GM23248 (cell line): ENCODE measurements around the gene GOPC. TPM values are rescaled to one million over a fixed set of nuclear protein-coding genes. Genes with fewer than 3 reads are reported as not detected.
A peak's percentile ranks its signal among the peaks of the same experiment; 100 is the strongest.

Experiments used
- DNase-seq: peaks from one replicate; pipeline ENCODE4 v3.0.0-alpha.2; 2015
- H2AFZ ChIP-seq: fragments of 200-600 bp; sonication (generic); 2 replicates; pipeline ENCODE4 v1.6.1; 2016; ENCODE audit warnings: antibody characterized with exemption
- H3F3A ChIP-seq: fragments of 200-600 bp; sonication (generic); 2 replicates; pipeline ENCODE4 v1.6.1; 2016; ENCODE audit warnings: mild to moderate bottlenecking, antibody characterized with exemption, mixed run types; ENCODE audit not compliant: insufficient read depth
- H3K27ac ChIP-seq: fragments of 200-600 bp; sonication (generic); 2 replicates; pipeline ENCODE4 v1.5.1; 2016; ENCODE audit warnings: mild to moderate bottlenecking
- H3K27me3 ChIP-seq: fragments of 200-600 bp; sonication (generic); replicated peaks from 2 replicates; pipeline ENCODE4 v1.6.1; 2016; ENCODE audit warnings: mild to moderate bottlenecking; ENCODE audit not compliant: insufficient read depth
- H3K36me3 ChIP-seq: fragments of 200-600 bp; sonication (generic); 2 replicates; pipeline ENCODE4 v1.6.1; 2016; ENCODE audit warnings: low read depth, mild to moderate bottlenecking
- H3K4me1 ChIP-seq: fragments of 200-600 bp; sonication (generic); 2 replicates; pipeline ENCODE4 v1.6.1; 2016; ENCODE audit warnings: mild to moderate bottlenecking; ENCODE audit not compliant: insufficient read depth
- H3K4me2 ChIP-seq: fragments of 200-600 bp; sonication (generic); one replicate; pipeline ENCODE4 v1.6.1; 2016; ENCODE audit warnings: mild to moderate bottlenecking; ENCODE audit not compliant: unreplicated experiment
- H3K4me3 ChIP-seq: fragments of 200-600 bp; sonication (generic); 2 replicates; pipeline ENCODE4 v1.5.1; 2016; ENCODE audit warnings: mild to moderate bottlenecking
- H3K79me2 ChIP-seq: fragments of 200-600 bp; sonication (generic); 2 replicates; pipeline ENCODE4 v1.6.1; 2016; ENCODE audit warnings: mild to moderate bottlenecking; ENCODE audit not compliant: insufficient read depth
- H3K9ac ChIP-seq: fragments of 200-600 bp; sonication (generic); 2 replicates; pipeline ENCODE4 v1.6.1; 2016; ENCODE audit warnings: mild to moderate bottlenecking
- H3K9me2 ChIP-seq: fragments of 200-600 bp; sonication (generic); 2 replicates; pipeline ENCODE4 v1.6.1; 2016; ENCODE audit warnings: mixed run types, mild to moderate bottlenecking, moderate library complexity; ENCODE audit not compliant: insufficient read depth
- H3K9me3 ChIP-seq: fragments of 200-600 bp; sonication (generic); one replicate; pipeline ENCODE4 v1.6.1; 2017; ENCODE audit warnings: low read depth
- H4K20me1 ChIP-seq: fragments of 200-600 bp; sonication (generic); 2 replicates; pipeline ENCODE4 v1.6.0; 2016; ENCODE audit not compliant: insufficient read depth
- EZH2 ChIP-seq: fragments of 200-600 bp; sonication (generic); IDR thresholded peaks from 2 replicates; pipeline ENCODE4 v1.6.1; 2018; ENCODE audit warnings: antibody characterized with exemption, mild to moderate bottlenecking; ENCODE audit not compliant: insufficient read depth, poor library complexity, severe bottlenecking
- EZH2phosphoT487 ChIP-seq: fragments of 200-600 bp; sonication (generic); IDR thresholded peaks from 2 replicates; pipeline ENCODE4 v1.6.1; 2018; ENCODE audit warnings: antibody characterized with exemption, moderate library complexity, mild to moderate bottlenecking, low read depth; ENCODE audit not compliant: insufficient read depth
- WGBS, 2 experiments: methylation state at CpG; one replicate each; pipeline ENCODE4 v1.1.6; 2015 to 2017; ENCODE audit warnings: low lambda C conversion rate in 2 of 2, low coverage in 1 of 2; ENCODE audit errors: missing lambda C conversion rate in 2 of 2; 5-methylcytosine and 5-hydroxymethylcytosine counted together
- in situ Hi-C: fragments of 300-500 bp; cut with MboI; formaldehyde crosslinking; loops from 2 replicates; pipeline ENCODE4 v1.15.0; 2020
- polyA plus RNA-seq: library from polyadenylated mRNA; unstranded; fragments of >200 nt; fragmentation: Nextera tagmentation; extraction: Ambion mirVana; gene quantifications from 2 replicates; pipeline ENCODE4 v1.2.1, GENCODE V29; 2016
- total RNA-seq: library from RNA; depleted of rRNA; stranded (reverse); fragments of >200 nt; shearing (Covaris generic); gene quantifications from 2 replicates; pipeline ENCODE4 v1.2.3, GENCODE V29; 2014

The GOPC gene
- total and polyA plus RNA-seq, 2 experiments from 2014 or later = 44.8 to 71.8 TPM

GRCh38 chr6:117607511-117607910 is 5.2 kb upstream of the GOPC start:
- no peak for TF ChIP-seq EZH2
- no peak for TF ChIP-seq EZH2phosphoT487
- no peak overlapping the region for H3K9ac ChIP-seq
- H4K20me1 ChIP-seq = no peaks in the 10 kb centered on the region
- no peak overlapping the region for H3K4me2 ChIP-seq
- no peak overlapping the region for H3K4me3 ChIP-seq
- H3K27me3 ChIP-seq = no peaks in the 10 kb centered on the region
- no peaks in the 10 kb centered on the region for H3K9me3 ChIP-seq
- H3K9me2 ChIP-seq = no peaks in the 10 kb centered on the region
- no peak overlapping the region for H3K27ac ChIP-seq
- no peaks in the 10 kb centered on the region for H3K79me2 ChIP-seq
- 95 to 100% methylated on average over 3 of the region's 3 CpGs for WGBS, 2 experiments
- H2AFZ ChIP-seq = no peak overlapping the region
- H3K4me1 ChIP-seq = peaks cover 6% of the 10 kb centered on the region
- no peaks in the 10 kb centered on the region for H3K36me3 ChIP-seq
- in situ Hi-C loops = no loop called here
- peaks cover 6% of the 10 kb centered on the region for H3F3A ChIP-seq
- no peak for DNase-seq

GRCh38 chr6:117605169-117605826 is 3.0 kb upstream of the GOPC start:
- in situ Hi-C loops = no loop called here
- no peaks in the 10 kb centered on the region for H3K36me3 ChIP-seq

GRCh38 chr6:117603821-117604220 is 1.5 kb upstream of the GOPC start:
- peaks cover 7% of the 10 kb centered on the region for H3F3A ChIP-seq
- H3K27me3 ChIP-seq = no peaks in the 10 kb centered on the region
- no peaks in the 10 kb centered on the region for H3K9me3 ChIP-seq
- in situ Hi-C loops = no loop called here
- H3K9ac ChIP-seq = no peak overlapping the region
- no peaks in the 10 kb centered on the region for H3K9me2 ChIP-seq
- no peaks in the 10 kb centered on the region for H4K20me1 ChIP-seq
- peaks cover 35% of the 10 kb centered on the region for H3K79me2 ChIP-seq
- H3K4me1 ChIP-seq = peaks cover 13% of the 10 kb centered on the region
- H3K4me2 ChIP-seq = no peak overlapping the region
- no peak for DNase-seq
- H3K4me3 ChIP-seq = no peak overlapping the region
- 78 to 85% methylated on average over 2 of the region's 2 CpGs for WGBS, 2 experiments
- H2AFZ ChIP-seq = peak overlapping the region; percentile 94; the same call in 1 of the 2 replicates
- peak overlapping the region; percentile 2; the same call in 1 of the 2 replicates for H3K27ac ChIP-seq
- TF ChIP-seq EZH2phosphoT487 = no peak
- no peak for TF ChIP-seq EZH2
- no peaks in the 10 kb centered on the region for H3K36me3 ChIP-seq

More at GRCh38 chr6:117605169-117605826, 3.0 kb upstream of the GOPC start:
- Histone ChIP-seq H3K9ac (no peak overlapping the region), H3K4me3 (no peak overlapping the region), H3F3A (peaks cover 7% of the 10 kb centered on the region), H3K4me2 (no peak overlapping the region), H3K27me3 (no peaks in the 10 kb centered on the region), H3K9me3 (no peaks in the 10 kb centered on the region), H3K4me1 (peaks cover 6% of the 10 kb centered on the region), H3K79me2 (peaks cover 20% of the 10 kb centered on the region), H2AFZ (0 out of 2 replicates have a peak overlapping the region, but pooled peaks have one; percentile 19), H3K27ac (no peak overlapping the region), H3K9me2 (no peaks in the 10 kb centered on the region), H4K20me1 (no peaks in the 10 kb centered on the region)
- WGBS, 2 experiments = 21 to 23% methylated on average over 7 of the region's 7 CpGs
- no peak for TF ChIP-seq EZH2phosphoT487
- no peak for TF ChIP-seq EZH2
- peak; percentile 81 for DNase-seq

GRCh38 chr6:117602899-117603588 is 733 bp upstream of the GOPC start:
- H3K9me2 ChIP-seq = no peaks in the 10 kb centered on the region
- H2AFZ ChIP-seq = peak overlapping the region; percentile 94
- WGBS, 2 experiments = 31 to 35% methylated on average over 12 of the region's 12 CpGs
- no peak for TF ChIP-seq EZH2phosphoT487
- no peak for TF ChIP-seq EZH2
- in situ Hi-C loops = no loop called here
- no peaks in the 10 kb centered on the region for H4K20me1 ChIP-seq
- H3K4me1 ChIP-seq = peaks cover 17% of the 10 kb centered on the region
- peaks cover 7% of the 10 kb centered on the region; the same call in 1 of the 2 replicates for H3K36me3 ChIP-seq
- peaks cover 43% of the 10 kb centered on the region for H3K79me2 ChIP-seq
- H3K4me2 ChIP-seq = peak overlapping the region; percentile 99
- H3K9ac ChIP-seq = peak overlapping the region; percentile 98
- H3K27ac ChIP-seq = peak overlapping the region; percentile 95
- peak; percentile 43 for DNase-seq
- peaks cover 7% of the 10 kb centered on the region for H3F3A ChIP-seq
- H3K4me3 ChIP-seq = peak overlapping the region; percentile 95
- H3K27me3 ChIP-seq = no peaks in the 10 kb centered on the region
- no peaks in the 10 kb centered on the region for H3K9me3 ChIP-seq
